Left ventricle myocardium inferior (tissue), 1 donor: Measurements from ENCODE around the gene MRPL16. TPM values are rescaled to one million over a fixed set of nuclear protein-coding genes. Genes with fewer than 3 reads are reported as not detected.
A peak's percentile ranks its signal among the peaks of the same experiment; 100 is the strongest.
"Not testable (repeated sequence)": the region's sequence is repeated elsewhere in the genome, so short reads cannot be mapped to it uniquely, and the experiment has no call there.

Experiments
- DNase-seq: peaks from one replicate; pipeline ENCODE4 v3.0.0-alpha.2; 2020
- H3K27ac ChIP-seq: fragments of 200-600 bp; replicated peaks from 2 replicates; pipeline ENCODE4 v1.8.0; 2021
- H3K27me3 ChIP-seq: fragments of 200-600 bp; 2 replicates; pipeline ENCODE4 v1.8.0; 2021; ENCODE audit warnings: low read depth
- H3K36me3 ChIP-seq: fragments of 200-600 bp; 2 replicates; pipeline ENCODE4 v1.8.0; 2021
- H3K4me1 ChIP-seq: fragments of 200-600 bp; 2 replicates; pipeline ENCODE4 v1.8.0; 2021
- H3K4me3 ChIP-seq: fragments of 200-600 bp; 2 replicates; pipeline ENCODE4 v1.8.0; 2021; ENCODE audit warnings: mild to moderate bottlenecking, moderate library complexity
- H3K9me3 ChIP-seq: fragments of 200-600 bp; replicated peaks from 2 replicates; pipeline ENCODE4 v1.8.0; 2021
- intact Hi-C: fragments of 100-400 bp; cut with micrococcal nuclease; formaldehyde crosslinking; loops from one replicate; pipeline ENCODE4 v1.11.0; 2022
- total RNA-seq: library from RNA; stranded (reverse); fragmentation: NEBNext Ultra II Directional; extraction: Animal tissue kit (Norgen Biotek cat#: 25700); gene quantifications from one replicate; pipeline ENCODE4 v1.2.1, GENCODE V29; 2021
- TF ChIP-seq, protein P1 (sequence below): fragments of 200-600 bp; IDR thresholded peaks from 2 replicates; pipeline ENCODE4 v1.8.0; 2021; ENCODE audit warnings: antibody characterized with exemption, mild to moderate bottlenecking, borderline replicate concordance
- donor health status: DM: no; HTN: yes; CAD: no; lungs with severe emphysema.

Gene MRPL16
- total RNA-seq, 1 donor from 2014 or later: 93.2 TPM

DNA sequence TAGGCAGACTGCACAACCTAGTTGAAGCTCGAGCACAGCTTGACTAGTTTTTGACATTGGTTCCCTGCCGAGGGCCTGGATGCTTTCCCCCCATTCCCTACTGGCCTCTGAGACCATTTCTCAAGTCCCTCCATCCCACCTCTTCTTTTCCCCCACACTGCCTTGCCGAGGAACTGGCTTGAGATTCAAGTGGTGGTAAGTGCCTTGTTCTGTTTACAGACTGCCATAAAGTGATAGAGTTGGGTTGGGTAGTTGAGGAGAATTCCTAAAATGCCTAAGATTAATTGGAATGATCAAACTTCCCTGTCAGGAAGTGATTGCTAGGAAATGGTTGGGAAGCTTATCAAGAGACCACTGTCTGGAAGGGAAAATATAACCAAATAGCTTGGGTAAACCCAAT is 16.2 kb downstream of the MRPL16 start:
- H3K9me3 ChIP-seq: no peaks in the 10 kb centered on the region
- no peaks in the 10 kb centered on the region for H3K27me3 ChIP-seq
- peaks cover 93% of the 10 kb centered on the region for H3K36me3 ChIP-seq
- no peak overlapping the region for H3K27ac ChIP-seq
- intact Hi-C loops: no loop called here
- TF ChIP-seq, protein P1, sequence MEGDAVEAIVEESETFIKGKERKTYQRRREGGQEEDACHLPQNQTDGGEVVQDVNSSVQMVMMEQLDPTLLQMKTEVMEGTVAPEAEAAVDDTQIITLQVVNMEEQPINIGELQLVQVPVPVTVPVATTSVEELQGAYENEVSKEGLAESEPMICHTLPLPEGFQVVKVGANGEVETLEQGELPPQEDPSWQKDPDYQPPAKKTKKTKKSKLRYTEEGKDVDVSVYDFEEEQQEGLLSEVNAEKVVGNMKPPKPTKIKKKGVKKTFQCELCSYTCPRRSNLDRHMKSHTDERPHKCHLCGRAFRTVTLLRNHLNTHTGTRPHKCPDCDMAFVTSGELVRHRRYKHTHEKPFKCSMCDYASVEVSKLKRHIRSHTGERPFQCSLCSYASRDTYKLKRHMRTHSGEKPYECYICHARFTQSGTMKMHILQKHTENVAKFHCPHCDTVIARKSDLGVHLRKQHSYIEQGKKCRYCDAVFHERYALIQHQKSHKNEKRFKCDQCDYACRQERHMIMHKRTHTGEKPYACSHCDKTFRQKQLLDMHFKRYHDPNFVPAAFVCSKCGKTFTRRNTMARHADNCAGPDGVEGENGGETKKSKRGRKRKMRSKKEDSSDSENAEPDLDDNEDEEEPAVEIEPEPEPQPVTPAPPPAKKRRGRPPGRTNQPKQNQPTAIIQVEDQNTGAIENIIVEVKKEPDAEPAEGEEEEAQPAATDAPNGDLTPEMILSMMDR: no peak
- H3K4me3 ChIP-seq: no peak overlapping the region
- no peaks in the 10 kb centered on the region for H3K4me1 ChIP-seq
- DNase-seq: no peak

DNA sequence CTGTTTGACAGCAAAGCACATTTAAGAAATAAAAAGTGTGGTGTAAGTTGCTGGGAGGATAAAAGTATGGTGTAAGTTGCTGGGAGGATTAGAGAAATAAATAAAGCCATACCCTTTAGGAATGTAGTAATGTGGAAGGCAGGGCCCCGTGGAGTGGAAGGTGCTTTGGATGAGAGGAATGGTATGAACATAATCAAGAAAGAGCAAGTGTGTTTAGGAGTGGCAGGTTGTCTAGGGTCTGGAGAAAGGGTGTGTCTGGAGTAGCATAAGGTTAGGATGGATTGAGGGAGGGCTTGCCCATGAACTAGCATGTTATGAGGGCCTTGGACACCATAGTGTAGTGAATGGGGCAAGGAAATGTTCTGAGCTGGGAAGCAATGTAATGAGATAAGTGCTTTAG is 18.1 kb downstream of the MRPL16 start:
- TF ChIP-seq, protein P1: no peak
- intact Hi-C loops: no loop called here
- Histone ChIP-seq H3K36me3 (peaks cover 94% of the 10 kb centered on the region), H3K27me3 (no peaks in the 10 kb centered on the region), H3K27ac (no peak overlapping the region), H3K9me3 (no peaks in the 10 kb centered on the region), H3K4me3 (no peak overlapping the region), H3K4me1 (peaks cover 6% of the 10 kb centered on the region)
- DNase-seq: no peak

DNA sequence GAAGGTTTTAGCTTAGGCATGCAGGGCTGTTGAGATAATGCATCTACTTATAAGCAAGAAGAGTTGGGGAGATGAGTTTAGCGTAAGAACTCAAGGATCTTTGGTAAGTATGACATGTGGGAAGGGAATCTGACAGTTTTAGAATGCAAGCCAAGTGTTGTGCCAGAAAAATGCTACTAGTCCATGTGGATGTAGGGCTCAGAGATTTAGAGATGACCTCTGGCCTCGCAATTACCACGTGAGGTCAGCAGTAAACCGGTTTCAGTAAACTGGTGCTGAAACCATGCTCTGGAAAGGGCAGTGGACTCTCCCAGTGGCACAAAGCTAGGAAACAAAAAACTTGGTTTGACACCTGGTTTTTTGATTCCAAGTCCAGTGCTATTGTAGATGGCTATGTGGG is 18.9 kb downstream of the MRPL16 start:
- no peak for DNase-seq
- intact Hi-C loops: no loop called here
- TF ChIP-seq, protein P1: no peak
- Histone ChIP-seq H3K27me3 (no peaks in the 10 kb centered on the region), H3K4me3 (no peak overlapping the region), H3K27ac (no peak overlapping the region), H3K9me3 (no peaks in the 10 kb centered on the region), H3K36me3 (peaks cover 85% of the 10 kb centered on the region), H3K4me1 (peaks cover 15% of the 10 kb centered on the region)

DNA sequence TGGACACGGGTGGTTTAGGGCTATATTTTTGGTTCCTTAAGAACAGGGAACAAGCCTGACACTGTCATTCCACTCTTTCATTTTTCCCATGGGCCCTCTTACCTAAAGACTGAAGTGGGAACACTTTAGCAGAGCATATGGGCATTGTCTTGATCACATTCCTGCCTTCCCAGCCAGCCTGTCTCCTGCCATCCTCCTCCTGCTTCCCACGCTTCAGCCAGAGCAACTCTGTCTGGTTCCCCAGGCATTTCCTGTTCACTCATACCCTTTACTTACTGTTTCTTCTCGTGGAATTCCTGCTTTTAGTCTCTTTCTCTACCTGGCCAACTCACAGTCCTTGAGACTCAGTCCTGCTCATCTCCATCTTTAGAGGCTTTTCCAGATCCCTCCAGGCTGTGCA is 22.8 kb downstream of the MRPL16 start:
- Histone ChIP-seq H3K36me3 (peaks cover 49% of the 10 kb centered on the region), H3K27me3 (no peaks in the 10 kb centered on the region), H3K9me3 (no peaks in the 10 kb centered on the region), H3K4me3 (no peak overlapping the region), H3K27ac (peak overlapping the region; percentile 57), H3K4me1 (peaks cover 24% of the 10 kb centered on the region)
- DNase-seq: no peak
- TF ChIP-seq, protein P1: no peak
- intact Hi-C loops: no loop called here

DNA sequence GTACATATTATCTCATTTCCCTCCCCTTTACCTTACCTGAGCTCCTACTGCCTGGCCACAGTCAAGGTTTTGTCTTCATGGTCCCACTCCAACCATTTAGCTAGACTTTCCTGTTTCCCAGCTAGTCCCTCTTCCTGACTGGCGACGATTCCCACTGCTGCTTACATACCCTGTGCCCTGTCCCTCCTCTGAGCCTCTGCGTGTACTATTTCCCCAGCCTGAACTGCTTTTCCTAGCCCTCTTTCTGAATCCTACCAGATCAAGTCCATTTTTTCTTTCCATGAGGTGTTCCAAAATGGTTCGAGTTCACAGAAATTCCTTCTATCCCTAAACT is 23.4 kb downstream of the MRPL16 start:
- intact Hi-C loops: no loop called here
- peaks cover 43% of the 10 kb centered on the region for H3K36me3 ChIP-seq
- no peaks in the 10 kb centered on the region for H3K9me3 ChIP-seq
- no peak for DNase-seq
- H3K27me3 ChIP-seq: no peaks in the 10 kb centered on the region
- peak overlapping the region; percentile 57 for H3K27ac ChIP-seq
- TF ChIP-seq, protein P1: no peak
- no peak overlapping the region for H3K4me3 ChIP-seq
- H3K4me1 ChIP-seq: peaks cover 24% of the 10 kb centered on the region

DNA sequence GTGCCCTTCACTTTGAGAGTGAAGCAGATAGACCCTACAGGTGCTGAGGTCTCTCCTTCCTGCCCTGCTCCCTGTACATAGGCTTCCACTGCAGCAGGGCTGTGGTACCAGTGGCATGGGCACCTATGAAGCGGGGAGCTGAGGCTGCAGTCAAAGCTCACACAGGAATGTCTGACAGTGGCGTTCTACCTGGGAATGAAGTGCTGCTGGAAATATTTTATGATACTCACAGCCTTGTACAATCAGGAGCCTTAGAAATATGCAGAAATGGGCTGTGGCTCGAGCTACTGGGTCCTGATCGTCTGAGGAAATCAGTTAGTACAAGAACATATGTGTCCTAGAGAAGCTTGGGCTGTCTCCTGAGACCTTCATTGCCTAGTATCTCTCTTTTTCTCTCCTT is 24.8 kb downstream of the MRPL16 start:
- Histone ChIP-seq H3K4me3 (no peak overlapping the region), H3K27ac (peak overlapping the region; percentile 57), H3K4me1 (peaks cover 24% of the 10 kb centered on the region), H3K9me3 (no peaks in the 10 kb centered on the region), H3K36me3 (peaks cover 32% of the 10 kb centered on the region), H3K27me3 (no peaks in the 10 kb centered on the region)
- intact Hi-C loops: no loop called here
- no peak for DNase-seq
- TF ChIP-seq, protein P1: no peak

DNA sequence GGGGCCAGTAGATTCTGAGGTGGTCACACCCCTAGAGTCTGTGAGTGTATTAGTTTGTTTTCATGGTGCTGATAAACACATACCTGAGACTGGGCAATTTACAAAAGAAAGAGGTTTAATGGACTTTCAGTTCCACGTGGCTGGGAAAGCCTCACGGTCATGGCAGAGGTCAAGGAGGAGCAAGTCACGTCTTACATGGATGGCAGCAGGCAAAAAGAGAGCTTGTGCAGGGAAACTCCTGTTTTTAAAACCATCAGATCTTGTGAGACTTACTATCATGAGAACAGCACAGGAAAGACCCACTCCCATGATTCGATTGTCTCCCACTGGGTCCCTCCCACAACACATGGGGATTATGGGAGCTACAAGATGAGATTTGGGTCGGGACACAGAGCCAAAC is 26.1 kb downstream of the MRPL16 start:
- intact Hi-C loops, H3K4me3 ChIP-seq, H3K27me3 ChIP-seq, H3K9me3 ChIP-seq, DNase-seq: not testable (repeated sequence)
- Histone ChIP-seq H3K27ac (peak overlapping the region; percentile 2), H3K36me3 (peaks cover 18% of the 10 kb centered on the region), H3K4me1 (peaks cover 24% of the 10 kb centered on the region)
